GM19468 (cell line): ENCODE results near the gene PEG3.

Experiments
- ATAC-seq: cut with Tn5 transposase; IDR thresholded peaks from one replicate; pipeline ENCODE4 v1.9.1; 2021; ENCODE audit warnings: mild to moderate bottlenecking, moderate library complexity, moderate number of reproducible peaks; ENCODE audit not compliant: unreplicated experiment; ENCODE audit errors: extremely low read depth

Gene PEG3

GRCh38 chr19:56813531-56813930 is 27.0 kb downstream of the PEG3 start:
- no peak for ATAC-seq

GRCh38 chr19:56811480-56811879 is 29.0 kb downstream of the PEG3 start:
- ATAC-seq = no peak

GRCh38 chr19:56810260-56810659 is 30.3 kb downstream of the PEG3 start:
- no peak for ATAC-seq

- ATAC-seq = no peak
Measured at GRCh38 chr19:56808717-56809392, 31.7 kb downstream of the PEG3 start.

GRCh38 chr19:56806639-56807038 is 33.9 kb downstream of the PEG3 start:
- no peak for ATAC-seq
